ENCODE data around the gene ALLC.

Gene ALLC

GRCh38 chr2:3610881-3611505, 47.0 kb upstream of the ALLC start:
- no peaks in the 10 kb centered on the region for H3K4me1 ChIP-seq (ENCODE audit: insufficient read depth, low read length)
- no peak overlapping the region for H3K27ac ChIP-seq (ENCODE audit: low read length)
- no peaks in the 10 kb centered on the region for H3K36me3 ChIP-seq (ENCODE audit: insufficient read depth, low read length)
- ATAC-seq (ENCODE audit: insufficient read depth, low read depth) (no peak), DNase-seq (no peak)
- H3K9me3 ChIP-seq (ENCODE audit: insufficient read depth, low read length, severe bottlenecking): peaks cover 3% of the 10 kb centered on the region
- no peak overlapping the region for H3K9ac ChIP-seq (ENCODE audit: low read depth, low read length)
- H3K79me2 ChIP-seq (ENCODE audit: insufficient read depth, low read length): no peaks in the 10 kb centered on the region
- H4K20me1 ChIP-seq (ENCODE audit: insufficient read depth, low read length): no peaks in the 10 kb centered on the region
- H3K27me3 ChIP-seq (ENCODE audit: insufficient read depth, low read length, poor library complexity): no peaks in the 10 kb centered on the region
- H3K4me3 ChIP-seq (ENCODE audit: low read depth in 1 of 2, low read length in 2 of 2): no peak overlapping the region
- no peak overlapping the region for H3K4me2 ChIP-seq (ENCODE audit: insufficient read depth, low read length)
- H2AFZ ChIP-seq (ENCODE audit: low read depth, low read length): no peak overlapping the region
- no peak for TF ChIP-seq CTCF (IDR thresholded peaks at IDR 0.05; ENCODE audit: borderline replicate concordance, extremely low read depth, low read length, poor library complexity, severe bottlenecking)
- no peak for TF ChIP-seq EZH2 (IDR thresholded peaks at IDR 0.05; ENCODE audit: borderline replicate concordance, low read depth, low read length, severe bottlenecking)

DNA sequence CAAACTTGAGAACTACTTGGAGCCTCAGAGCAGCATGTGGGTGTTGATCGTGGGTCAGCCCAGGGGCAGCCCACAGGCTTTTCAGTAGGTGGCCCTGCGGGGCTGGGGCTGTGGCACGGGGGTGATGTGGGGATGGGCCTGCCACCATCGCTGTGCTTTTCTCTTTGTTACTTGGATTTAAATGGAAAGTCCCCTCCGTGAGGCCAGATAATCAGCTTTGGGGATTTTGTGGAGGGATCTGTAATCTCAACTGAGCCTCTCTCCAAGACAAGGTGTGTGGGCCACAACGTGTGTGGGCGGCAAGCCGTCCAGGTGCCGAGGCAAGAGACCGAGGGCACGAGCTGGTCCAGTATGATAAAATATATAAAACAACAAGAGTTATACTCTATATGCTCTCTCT, 46.4 kb upstream of the ALLC start:
- no peaks in the 10 kb centered on the region for H3K79me2 ChIP-seq (ENCODE audit: insufficient read depth, low read length)
- H3K36me3 ChIP-seq (ENCODE audit: insufficient read depth, low read length): no peaks in the 10 kb centered on the region
- H3K27me3 ChIP-seq (ENCODE audit: insufficient read depth, low read length, poor library complexity): no peaks in the 10 kb centered on the region
- no peak overlapping the region for H3K4me3 ChIP-seq (ENCODE audit: low read depth in 1 of 2, low read length in 2 of 2)
- H4K20me1 ChIP-seq (ENCODE audit: insufficient read depth, low read length): no peaks in the 10 kb centered on the region
- TF ChIP-seq EZH2 (IDR thresholded peaks at IDR 0.05; ENCODE audit: borderline replicate concordance, low read depth, low read length, severe bottlenecking) (no peak), CTCF (IDR thresholded peaks at IDR 0.05; ENCODE audit: borderline replicate concordance, extremely low read depth, low read length, poor library complexity, severe bottlenecking) (no peak)
- no peak for ATAC-seq (ENCODE audit: insufficient read depth, low read depth)
- no peak for DNase-seq
- H3K9me3 ChIP-seq (ENCODE audit: insufficient read depth, low read length, severe bottlenecking): peaks cover 3% of the 10 kb centered on the region
- no peak overlapping the region for H3K4me2 ChIP-seq (ENCODE audit: insufficient read depth, low read length)
- no peak overlapping the region for H2AFZ ChIP-seq (ENCODE audit: low read depth, low read length)
- H3K4me1 ChIP-seq (ENCODE audit: insufficient read depth, low read length): no peaks in the 10 kb centered on the region
- no peak overlapping the region for H3K9ac ChIP-seq (ENCODE audit: low read depth, low read length)
- H3K27ac ChIP-seq (ENCODE audit: low read length): no peak overlapping the region

GRCh38 chr2:3612639-3613523, 45.1 kb upstream of the ALLC start:
- no peaks in the 10 kb centered on the region for H3K79me2 ChIP-seq (ENCODE audit: insufficient read depth, low read length)
- H3K4me2 ChIP-seq (ENCODE audit: insufficient read depth, low read length): no peak overlapping the region
- no peaks in the 10 kb centered on the region for H3K36me3 ChIP-seq (ENCODE audit: insufficient read depth, low read length)
- no peaks in the 10 kb centered on the region for H3K27me3 ChIP-seq (ENCODE audit: insufficient read depth, low read length, poor library complexity)
- H3K9me3 ChIP-seq (ENCODE audit: insufficient read depth, low read length, severe bottlenecking): peaks cover 3% of the 10 kb centered on the region
- H2AFZ ChIP-seq (ENCODE audit: low read depth, low read length): no peak overlapping the region
- H3K9ac ChIP-seq (ENCODE audit: low read depth, low read length): no peak overlapping the region
- no peaks in the 10 kb centered on the region for H4K20me1 ChIP-seq (ENCODE audit: insufficient read depth, low read length)
- ATAC-seq (ENCODE audit: insufficient read depth, low read depth) (no peak), DNase-seq (no peak)
- H3K27ac ChIP-seq (ENCODE audit: low read length): no peak overlapping the region
- no peaks in the 10 kb centered on the region for H3K4me1 ChIP-seq (ENCODE audit: insufficient read depth, low read length)
- TF ChIP-seq CTCF (IDR thresholded peaks at IDR 0.05; ENCODE audit: borderline replicate concordance, extremely low read depth, low read length, poor library complexity, severe bottlenecking) (no peak), EZH2 (IDR thresholded peaks at IDR 0.05; ENCODE audit: borderline replicate concordance, low read depth, low read length, severe bottlenecking) (no peak)
- H3K4me3 ChIP-seq (ENCODE audit: low read depth in 1 of 2, low read length in 2 of 2): no peak overlapping the region
